NK-92 (cell line): ENCODE data around the gene PRR7.

Experiments used
- DNase-seq: peaks from one replicate; lab custom pipeline; 2025; ENCODE audit not compliant: unreplicated experiment; lab: John Stamatoyannopoulos, UW

Gene PRR7

GRCh38 chr5:177449140-177450061 is 2.8 kb downstream of the PRR7 start:
- no peak for DNase-seq

- DNase-seq: no peak
Measured at GRCh38 chr5:177450667-177451424, 4.2 kb downstream of the PRR7 start.

DNA sequence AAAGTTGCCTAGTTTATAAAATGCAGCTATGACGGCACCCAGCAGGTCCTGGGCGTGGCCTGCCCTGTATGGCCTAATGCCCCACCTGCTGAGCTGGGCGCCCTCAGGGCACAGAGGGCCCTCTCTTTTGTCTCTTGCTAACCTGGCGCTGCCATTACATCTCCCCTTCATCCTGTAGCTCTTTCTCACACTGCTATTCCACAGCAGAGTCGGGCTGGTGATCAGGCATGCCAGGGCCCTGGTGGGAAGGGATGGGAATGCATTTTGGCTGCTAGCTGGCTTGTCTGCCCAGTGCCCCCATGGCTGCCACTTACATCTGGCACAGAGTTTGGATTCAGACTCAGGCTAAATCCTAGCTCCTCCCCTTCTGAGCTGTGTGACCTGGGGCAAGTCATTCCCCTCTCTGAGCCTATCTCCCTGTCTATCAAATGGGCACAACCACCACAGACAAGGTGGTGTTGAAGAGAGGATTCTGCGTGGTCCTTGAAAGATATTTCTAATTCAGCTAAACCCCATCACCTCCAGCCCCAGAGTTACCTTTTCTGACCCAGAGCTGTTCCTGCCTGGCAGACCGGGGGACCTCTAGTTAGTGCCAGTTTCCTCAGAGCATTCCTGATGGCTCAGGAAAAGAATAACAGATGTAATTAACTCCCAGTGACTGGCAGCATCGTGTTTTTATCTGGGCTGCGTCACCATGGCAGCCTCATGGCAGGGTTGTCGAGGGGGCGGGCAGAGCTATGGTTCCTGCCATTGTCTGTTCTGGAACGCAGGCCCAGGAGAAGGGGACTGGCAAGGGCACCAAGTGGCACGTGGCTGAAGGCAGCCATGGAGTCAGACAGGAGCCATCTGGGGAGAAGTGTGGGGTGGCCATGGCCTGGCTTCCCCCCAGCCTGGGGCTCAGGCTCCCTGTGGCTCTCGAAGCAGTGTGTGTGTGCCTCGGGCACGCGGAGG is 6.3 kb downstream of the PRR7 start:
- no peak for DNase-seq

- no peak for DNase-seq
Measured at GRCh38 chr5:177453852-177454396, 7.3 kb downstream of the PRR7 start.

DNA sequence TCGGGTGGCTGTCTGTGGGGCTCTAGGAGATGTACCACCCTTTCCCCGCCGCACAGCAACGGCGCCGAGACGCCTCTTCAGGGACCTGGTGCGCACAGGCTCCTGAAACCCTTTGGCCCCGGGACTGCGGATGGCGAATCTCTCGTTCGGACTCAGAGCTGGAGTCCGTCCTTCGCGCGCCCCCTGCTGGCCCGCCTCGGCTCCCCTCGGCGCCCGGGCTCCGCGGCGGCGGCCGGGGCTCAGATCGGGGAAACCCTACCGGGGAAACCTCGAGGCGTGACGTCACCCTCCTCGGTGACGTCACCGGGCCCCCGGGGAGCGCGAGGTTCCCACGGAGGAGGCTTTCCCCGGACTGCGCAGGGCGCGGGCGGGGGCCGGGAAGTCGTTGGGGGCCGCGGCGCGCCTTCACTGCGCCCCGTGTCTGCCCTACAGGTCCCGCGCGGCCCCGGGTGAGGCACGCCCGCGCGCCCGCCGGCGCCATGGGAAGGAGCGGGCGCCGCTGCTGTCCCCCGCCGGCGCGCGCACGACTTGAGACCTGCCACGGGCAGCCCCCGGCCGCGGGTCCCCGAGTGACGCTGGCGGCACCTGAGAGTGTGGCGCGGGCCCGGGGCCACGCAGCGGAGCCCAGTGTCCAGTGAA is 7.9 kb downstream of the PRR7 start:
- DNase-seq: peak; percentile 59

DNA sequence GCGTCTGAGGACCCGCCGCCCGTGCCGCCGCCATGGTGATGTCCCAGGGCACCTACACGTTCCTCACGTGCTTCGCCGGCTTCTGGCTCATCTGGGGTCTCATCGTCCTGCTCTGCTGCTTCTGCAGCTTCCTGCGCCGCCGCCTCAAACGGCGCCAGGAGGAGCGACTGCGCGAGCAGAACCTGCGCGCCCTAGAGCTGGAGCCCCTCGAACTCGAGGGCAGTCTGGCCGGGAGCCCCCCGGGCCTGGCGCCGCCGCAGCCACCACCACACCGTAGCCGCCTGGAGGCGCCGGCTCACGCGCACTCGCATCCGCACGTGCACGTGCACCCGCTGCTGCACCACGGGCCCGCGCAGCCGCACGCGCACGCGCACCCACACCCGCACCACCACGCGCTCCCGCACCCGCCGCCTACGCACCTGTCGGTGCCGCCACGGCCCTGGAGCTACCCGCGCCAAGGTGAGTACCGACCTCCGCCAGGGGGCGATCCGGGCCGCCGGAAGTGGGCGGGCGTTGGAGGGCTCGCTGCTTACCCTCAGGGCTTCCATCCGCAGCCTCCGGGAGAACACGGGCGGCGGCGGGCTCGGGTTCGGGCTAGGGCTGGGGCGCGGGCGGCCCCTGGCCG is 8.5 kb downstream of the PRR7 start:
- peak; percentile 54 for DNase-seq

DNA sequence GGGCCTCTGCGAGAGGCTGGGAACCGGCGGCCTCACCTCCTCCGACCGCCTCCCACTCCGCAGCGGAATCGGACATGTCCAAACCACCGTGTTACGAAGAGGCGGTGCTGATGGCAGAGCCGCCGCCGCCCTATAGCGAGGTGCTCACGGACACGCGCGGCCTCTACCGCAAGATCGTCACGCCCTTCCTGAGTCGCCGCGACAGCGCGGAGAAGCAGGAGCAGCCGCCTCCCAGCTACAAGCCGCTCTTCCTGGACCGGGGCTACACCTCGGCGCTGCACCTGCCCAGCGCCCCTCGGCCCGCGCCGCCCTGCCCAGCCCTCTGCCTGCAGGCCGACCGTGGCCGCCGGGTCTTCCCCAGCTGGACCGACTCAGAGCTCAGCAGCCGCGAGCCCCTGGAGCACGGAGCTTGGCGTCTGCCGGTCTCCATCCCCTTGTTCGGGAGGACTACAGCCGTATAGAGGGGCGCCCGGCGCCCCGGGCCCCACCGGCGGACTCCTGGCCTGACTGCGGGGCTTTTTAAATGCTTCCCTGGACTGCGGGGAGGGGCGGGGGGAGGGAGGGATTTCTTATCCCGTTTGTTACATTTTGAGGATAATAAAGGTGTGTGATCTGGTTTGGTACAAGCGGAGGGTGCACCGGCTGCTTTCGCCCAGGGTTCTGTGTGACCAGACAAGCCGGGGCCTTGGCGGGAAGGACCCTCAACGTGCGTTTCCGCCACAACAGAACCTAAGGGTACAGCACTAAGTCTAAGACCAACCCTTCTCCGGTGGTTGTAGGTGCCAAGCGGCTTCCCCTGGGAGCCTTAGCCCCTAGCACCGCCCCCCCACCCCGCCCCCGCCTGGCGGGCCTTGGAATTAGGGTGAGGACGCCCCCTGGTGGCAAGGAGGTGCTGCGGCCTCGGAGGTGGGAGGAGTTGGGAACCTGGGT is 9.3 kb downstream of the PRR7 start:
- peak; percentile 34 for DNase-seq

GRCh38 chr5:177456591-177456964 is 10.0 kb downstream of the PRR7 start:
- no peak for DNase-seq

DNA sequence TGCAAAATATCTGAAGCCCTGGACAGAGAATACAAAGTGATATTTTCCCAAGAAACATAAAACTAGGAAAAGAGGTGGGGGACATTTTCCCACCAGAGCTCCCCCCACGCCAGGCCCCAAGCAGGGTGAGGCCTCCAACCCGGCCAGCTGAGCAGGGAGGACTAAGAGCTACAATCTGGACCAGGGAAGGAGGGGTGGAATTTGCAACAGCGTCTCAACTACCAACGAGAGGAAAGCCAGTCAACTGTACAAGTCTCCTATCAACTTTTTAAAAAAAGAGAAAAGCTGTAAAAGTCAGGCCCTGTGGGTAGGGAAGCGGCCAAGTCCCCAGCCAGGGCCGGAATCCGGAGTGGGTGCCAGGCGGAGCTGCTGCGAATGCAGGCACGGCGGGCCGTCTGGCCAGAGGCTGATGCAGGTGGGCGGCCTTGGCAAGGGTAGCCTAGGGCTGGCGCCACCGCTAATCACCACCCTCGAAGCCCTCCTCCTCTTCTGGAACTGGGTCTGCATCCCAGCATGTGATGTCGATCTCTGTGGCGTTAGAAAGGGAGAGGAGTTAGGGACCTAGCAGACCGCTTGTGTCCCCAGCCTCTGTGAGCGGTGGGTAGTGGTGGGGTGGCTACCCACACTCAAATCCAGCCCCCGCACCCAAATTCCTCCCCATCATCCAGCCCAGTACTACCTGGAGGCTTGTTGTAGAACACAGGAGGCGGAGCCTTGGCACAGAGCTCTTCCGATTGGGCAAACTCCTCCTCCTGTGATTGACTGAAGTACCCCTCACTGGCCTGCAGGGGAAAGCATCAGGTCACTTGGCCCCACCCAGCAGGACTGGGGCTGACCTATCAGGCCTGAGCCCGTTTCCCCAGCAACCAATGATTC is 10.6 kb downstream of the PRR7 start:
- DNase-seq: no peak

GRCh38 chr5:177457852-177458681 is 11.5 kb downstream of the PRR7 start:
- DNase-seq: no peak

GRCh38 chr5:177458912-177459350 is 12.3 kb downstream of the PRR7 start:
- no peak for DNase-seq

- no peak for DNase-seq
Measured at GRCh38 chr5:177459357-177459756, 12.7 kb downstream of the PRR7 start.

DNA sequence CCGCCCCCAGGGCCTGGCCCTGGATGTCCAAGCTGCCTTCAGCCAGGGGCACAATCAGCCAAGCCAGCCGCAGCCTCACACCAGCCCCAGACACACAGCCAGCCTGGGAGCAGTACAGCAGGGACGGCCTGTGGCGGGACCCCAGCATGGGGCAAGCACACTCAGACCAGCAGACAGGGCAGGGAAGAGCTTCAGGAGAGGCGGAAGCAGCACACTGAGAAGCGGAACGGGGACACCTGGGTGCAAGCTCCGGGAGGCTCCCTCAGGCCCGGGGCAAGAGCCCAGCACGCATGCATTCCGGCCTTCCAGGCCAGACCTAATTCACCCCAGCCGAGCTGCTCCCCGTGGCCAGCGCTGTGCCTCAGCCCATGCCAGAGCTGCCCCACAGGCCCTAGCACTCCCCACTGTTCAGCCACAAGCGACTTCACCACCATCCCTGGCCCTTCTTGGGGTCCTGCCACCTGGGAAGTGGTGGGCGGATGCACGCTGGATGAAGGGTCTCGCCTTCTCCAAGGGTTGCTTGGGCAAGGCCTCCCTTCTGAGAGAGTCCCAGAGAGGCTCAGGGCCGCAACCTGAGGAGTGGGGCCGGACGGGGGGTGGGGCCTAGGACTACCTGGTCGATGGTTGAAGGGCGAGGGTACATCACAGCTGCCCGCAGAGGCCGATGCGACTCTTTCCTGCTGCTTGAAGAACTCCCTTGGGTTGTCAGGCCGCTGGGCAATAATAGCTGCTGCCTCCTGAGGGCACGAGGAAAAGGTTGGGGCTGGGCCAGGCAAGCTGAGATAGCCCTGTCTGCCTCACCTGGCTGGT is 13.4 kb downstream of the PRR7 start:
- no peak for DNase-seq

GRCh38 chr5:177462021-177462670 is 15.5 kb downstream of the PRR7 start:
- DNase-seq: no peak

GRCh38 chr5:177465044-177465443 is 18.4 kb downstream of the PRR7 start:
- no peak for DNase-seq

- no peak for DNase-seq
Measured at GRCh38 chr5:177466861-177467260, 20.2 kb downstream of the PRR7 start.
